Measurements from ENCODE around the gene KIF26B.

KIF26B gene

DNA sequence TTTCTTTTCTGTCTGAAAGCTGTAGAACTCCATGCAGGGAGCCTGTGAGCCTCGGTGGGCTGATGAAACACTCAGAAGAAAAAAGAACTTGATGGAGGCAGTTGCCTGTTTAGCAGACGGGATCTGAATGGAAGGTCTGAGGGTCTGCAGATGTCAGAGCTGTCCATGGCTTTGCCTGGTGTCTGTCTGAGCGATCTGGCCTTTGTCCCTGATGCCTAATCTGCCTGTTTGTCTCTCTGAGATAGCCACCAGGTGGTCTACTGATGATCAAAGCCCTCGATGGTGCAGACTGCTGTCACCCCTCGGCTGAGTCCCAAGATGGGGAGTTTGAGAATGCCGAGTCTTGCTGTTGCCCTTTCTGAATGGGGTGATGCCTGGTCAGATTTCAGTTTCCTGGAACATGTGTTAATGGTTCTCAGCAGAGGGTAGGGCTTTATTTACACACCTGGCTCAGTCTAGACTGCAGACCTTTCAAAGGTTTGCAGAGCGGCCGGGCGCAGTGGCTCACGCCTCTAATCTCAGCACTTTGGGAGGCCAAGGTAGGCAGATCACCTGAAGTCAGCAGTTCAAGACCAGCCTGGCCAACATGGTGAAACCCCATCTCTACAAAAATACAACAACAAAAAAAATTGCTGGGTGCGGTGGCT lies 90.4 kb downstream of the KIF26B start:
- Histone ChIP-seq H3K4me1 (ENCODE audit: control extremely low read depth in 1 of 4, control insufficient read depth in 4 of 4, insufficient read depth in 4 of 4, low read length in 3 of 4) (no peaks in the 10 kb centered on the region), H3K27ac (ENCODE audit: insufficient read depth in 1 of 2, low read depth in 1 of 2, low read length in 2 of 2, poor library complexity in 1 of 2, severe bottlenecking in 2 of 2) (no peak overlapping the region), H3K9me3 (ENCODE audit: control extremely low read depth in 1 of 5, control insufficient read depth in 4 of 5, insufficient read depth in 2 of 5, low read depth in 1 of 5, low read length in 4 of 5) (no peaks in the 10 kb centered on the region), H3K27me3 (replicated peaks in 2 of 5; ENCODE audit: control insufficient read depth in 4 of 5, insufficient read depth in 5 of 5, low read length in 4 of 5) (peaks cover 0 to 3% (median 0%) of the 10 kb centered on the region in 5 experiments), H3K4me3 (ENCODE audit: control insufficient read depth in 1 of 7, extremely low read depth in 1 of 7, insufficient read depth in 4 of 7, low read depth in 2 of 7, low read length in 6 of 7) (no peak overlapping the region), H3K36me3 (ENCODE audit: control insufficient read depth in 4 of 4, insufficient read depth in 4 of 4, low read length in 3 of 4) (no peaks in the 10 kb centered on the region)
- DNase-seq = no peak
- CTCF ChIA-PET = interaction anchor here (0.6 kb wide), 1 partner anchor 29 kb away, joined by 3 read pairs; no protein-coding TSS in a partner anchor
- POLR2A ChIA-PET = no interaction called here
- 88% methylated on average over 10 of the region's 11 CpGs for WGBS (ENCODE audit: insufficient coverage)

DNA sequence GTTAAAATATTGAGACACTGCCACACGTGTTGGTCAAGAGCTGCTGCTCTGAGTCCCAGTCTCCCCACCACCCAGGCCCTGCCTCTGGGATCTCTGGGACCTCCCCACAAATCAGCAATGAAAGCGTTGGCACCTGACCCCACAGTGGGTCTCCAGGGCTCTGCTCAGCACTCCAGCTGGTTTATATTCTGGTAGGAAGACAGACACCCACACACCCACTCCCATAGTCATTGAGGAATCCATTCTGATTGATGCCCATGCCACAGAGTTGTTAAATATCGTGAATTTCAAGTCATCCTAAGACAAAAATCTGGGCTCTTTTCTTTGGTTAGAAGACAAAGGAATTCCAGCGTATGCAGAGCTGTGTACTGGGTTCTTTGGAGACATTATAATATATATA lies 91.6 kb downstream of the KIF26B start:
- Histone ChIP-seq H3K36me3 (ENCODE audit: control insufficient read depth in 4 of 4, insufficient read depth in 4 of 4, low read length in 3 of 4) (no peaks in the 10 kb centered on the region), H3K27ac (ENCODE audit: insufficient read depth in 1 of 2, low read depth in 1 of 2, low read length in 2 of 2, poor library complexity in 1 of 2, severe bottlenecking in 2 of 2) (no peak overlapping the region), H3K4me1 (ENCODE audit: control extremely low read depth in 1 of 4, control insufficient read depth in 4 of 4, insufficient read depth in 4 of 4, low read length in 3 of 4) (no peaks in the 10 kb centered on the region), H3K9me3 (ENCODE audit: control extremely low read depth in 1 of 5, control insufficient read depth in 4 of 5, insufficient read depth in 2 of 5, low read depth in 1 of 5, low read length in 4 of 5) (peaks cover 0 to 5% (median 0%) of the 10 kb centered on the region in 5 experiments), H3K27me3 (replicated peaks in 2 of 5; ENCODE audit: control insufficient read depth in 4 of 5, insufficient read depth in 5 of 5, low read length in 4 of 5) (peaks cover 0 to 3% (median 0%) of the 10 kb centered on the region in 5 experiments), H3K4me3 (ENCODE audit: control insufficient read depth in 1 of 7, extremely low read depth in 1 of 7, insufficient read depth in 4 of 7, low read depth in 2 of 7, low read length in 6 of 7) (no peak overlapping the region)
- DNase-seq = no peak
- CTCF ChIA-PET = no interaction called here
- WGBS (ENCODE audit: insufficient coverage) = 100% methylated on average over 3 of the region's 4 CpGs
- POLR2A ChIA-PET = no interaction called here

- peaks cover 0 to 3% (median 0%) of the 10 kb centered on the region in 5 experiments for H3K27me3 ChIP-seq (replicated peaks in 2 of 5; ENCODE audit: control insufficient read depth in 4 of 5, insufficient read depth in 5 of 5, low read length in 4 of 5)
- H3K4me3 ChIP-seq (ENCODE audit: control insufficient read depth in 1 of 7, extremely low read depth in 1 of 7, insufficient read depth in 4 of 7, low read depth in 2 of 7, low read length in 6 of 7) = no peak overlapping the region
- peaks cover 0 to 10% (median 0%) of the 10 kb centered on the region in 5 experiments for H3K9me3 ChIP-seq (ENCODE audit: control extremely low read depth in 1 of 5, control insufficient read depth in 4 of 5, insufficient read depth in 2 of 5, low read depth in 1 of 5, low read length in 4 of 5)
- WGBS (ENCODE audit: insufficient coverage) = 92% methylated on average over 7 of the region's 12 CpGs
- no peaks in the 10 kb centered on the region for H3K4me1 ChIP-seq (ENCODE audit: control extremely low read depth in 1 of 4, control insufficient read depth in 4 of 4, insufficient read depth in 4 of 4, low read length in 3 of 4)
- POLR2A ChIA-PET = no interaction called here
- no peaks in the 10 kb centered on the region for H3K36me3 ChIP-seq (ENCODE audit: control insufficient read depth in 4 of 4, insufficient read depth in 4 of 4, low read length in 3 of 4)
- H3K27ac ChIP-seq (ENCODE audit: insufficient read depth in 1 of 2, low read depth in 1 of 2, low read length in 2 of 2, poor library complexity in 1 of 2, severe bottlenecking in 2 of 2) = no peak overlapping the region
- no peak for DNase-seq
- CTCF ChIA-PET = no interaction called here
Observed at GRCh38 chr1:245247356-245247755, 92.6 kb downstream of the KIF26B start.

- peaks cover 0 to 14% (median 0%) of the 10 kb centered on the region in 5 experiments for H3K9me3 ChIP-seq (ENCODE audit: control extremely low read depth in 1 of 5, control insufficient read depth in 4 of 5, insufficient read depth in 2 of 5, low read depth in 1 of 5, low read length in 4 of 5)
- no peak for DNase-seq
- no peak overlapping the region for H3K27ac ChIP-seq (ENCODE audit: insufficient read depth in 1 of 2, low read depth in 1 of 2, low read length in 2 of 2, poor library complexity in 1 of 2, severe bottlenecking in 2 of 2)
- 94% methylated on average over 2 of the region's 7 CpGs for whole genome bisulfite sequencing (ENCODE audit: insufficient coverage)
- H3K4me1 ChIP-seq (ENCODE audit: control extremely low read depth in 1 of 4, control insufficient read depth in 4 of 4, insufficient read depth in 4 of 4, low read length in 3 of 4) = no peaks in the 10 kb centered on the region
- H3K27me3 ChIP-seq (replicated peaks in 2 of 5; ENCODE audit: control insufficient read depth in 4 of 5, insufficient read depth in 5 of 5, low read length in 4 of 5) = peaks cover 0 to 3% (median 0%) of the 10 kb centered on the region in 5 experiments
- no peaks in the 10 kb centered on the region for H3K36me3 ChIP-seq (ENCODE audit: control insufficient read depth in 4 of 4, insufficient read depth in 4 of 4, low read length in 3 of 4)
- ChIA-PET POLR2A (no interaction called here), CTCF (no interaction called here)
- no peak overlapping the region for H3K4me3 ChIP-seq (ENCODE audit: control insufficient read depth in 1 of 7, extremely low read depth in 1 of 7, insufficient read depth in 4 of 7, low read depth in 2 of 7, low read length in 6 of 7)
Observed at GRCh38 chr1:245247801-245248200, 93.0 kb downstream of the KIF26B start.

DNA sequence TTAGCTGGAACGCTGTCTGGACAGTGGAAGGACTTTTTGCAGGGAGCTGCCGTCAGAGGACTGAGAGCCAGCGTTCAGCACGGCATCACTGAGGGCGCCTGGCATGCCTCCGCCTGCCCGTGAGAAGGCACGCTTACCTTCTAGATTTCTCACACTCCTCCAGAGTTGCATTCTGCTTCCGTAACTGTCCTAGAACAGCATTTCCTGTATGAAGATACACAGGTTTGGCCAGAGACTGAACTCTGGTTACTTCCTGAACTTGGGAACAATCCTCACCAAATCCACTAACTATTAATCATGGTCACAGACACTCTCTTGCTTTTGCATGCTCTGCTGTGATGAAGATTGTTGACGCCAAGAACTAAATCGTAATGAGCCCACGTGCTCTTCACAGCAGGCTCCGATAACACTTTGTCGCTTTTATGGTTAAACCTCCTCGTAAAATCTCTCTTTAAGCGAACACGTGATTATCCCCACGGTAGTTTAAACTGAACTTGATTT lies 93.5 kb downstream of the KIF26B start:
- H3K9me3 ChIP-seq (ENCODE audit: control extremely low read depth in 1 of 5, control insufficient read depth in 4 of 5, insufficient read depth in 2 of 5, low read depth in 1 of 5, low read length in 4 of 5) = peaks cover 0 to 14% (median 0%) of the 10 kb centered on the region in 5 experiments
- peaks cover 0 to 3% (median 0%) of the 10 kb centered on the region in 5 experiments for H3K27me3 ChIP-seq (replicated peaks in 2 of 5; ENCODE audit: control insufficient read depth in 4 of 5, insufficient read depth in 5 of 5, low read length in 4 of 5)
- ChIA-PET CTCF (no interaction called here), POLR2A (no interaction called here)
- no peak overlapping the region for H3K4me3 ChIP-seq (ENCODE audit: control insufficient read depth in 1 of 7, extremely low read depth in 1 of 7, insufficient read depth in 4 of 7, low read depth in 2 of 7, low read length in 6 of 7)
- WGBS (ENCODE audit: insufficient coverage) = 93% methylated on average over 15 of the region's 18 CpGs
- no peak overlapping the region for H3K27ac ChIP-seq (ENCODE audit: insufficient read depth in 1 of 2, low read depth in 1 of 2, low read length in 2 of 2, poor library complexity in 1 of 2, severe bottlenecking in 2 of 2)
- no peak for DNase-seq
- no peaks in the 10 kb centered on the region for H3K4me1 ChIP-seq (ENCODE audit: control extremely low read depth in 1 of 4, control insufficient read depth in 4 of 4, insufficient read depth in 4 of 4, low read length in 3 of 4)
- no peaks in the 10 kb centered on the region for H3K36me3 ChIP-seq (ENCODE audit: control insufficient read depth in 4 of 4, insufficient read depth in 4 of 4, low read length in 3 of 4)

GRCh38 chr1:245255783-245256182 lies 101.0 kb downstream of the KIF26B start:
- peaks cover 4 to 29% (median 22%) of the 10 kb centered on the region in 4 experiments for H3K4me1 ChIP-seq (ENCODE audit: control extremely low read depth in 1 of 4, control insufficient read depth in 4 of 4, insufficient read depth in 4 of 4, low read length in 3 of 4)
- peak in 2 of 3 donors; percentile 34 to 62 for DNase-seq
- POLR2A ChIA-PET = no interaction called here
- no peak overlapping the region for H3K27ac ChIP-seq (ENCODE audit: insufficient read depth in 1 of 2, low read depth in 1 of 2, low read length in 2 of 2, poor library complexity in 1 of 2, severe bottlenecking in 2 of 2)
- H3K36me3 ChIP-seq (ENCODE audit: control insufficient read depth in 4 of 4, insufficient read depth in 4 of 4, low read length in 3 of 4) = no peaks in the 10 kb centered on the region
- CTCF ChIA-PET = no interaction called here
- peaks cover 0 to 6% (median 0%) of the 10 kb centered on the region in 5 experiments for H3K27me3 ChIP-seq (replicated peaks in 2 of 5; ENCODE audit: control insufficient read depth in 4 of 5, insufficient read depth in 5 of 5, low read length in 4 of 5)
- 67% methylated on average over 3 of the region's 3 CpGs for WGBS (ENCODE audit: insufficient coverage)
- H3K9me3 ChIP-seq (ENCODE audit: control extremely low read depth in 1 of 5, control insufficient read depth in 4 of 5, insufficient read depth in 2 of 5, low read depth in 1 of 5, low read length in 4 of 5) = peaks cover 0 to 12% (median 0%) of the 10 kb centered on the region in 5 experiments
- H3K4me3 ChIP-seq (ENCODE audit: control insufficient read depth in 1 of 7, extremely low read depth in 1 of 7, insufficient read depth in 4 of 7, low read depth in 2 of 7, low read length in 6 of 7) = no peak overlapping the region

DNA sequence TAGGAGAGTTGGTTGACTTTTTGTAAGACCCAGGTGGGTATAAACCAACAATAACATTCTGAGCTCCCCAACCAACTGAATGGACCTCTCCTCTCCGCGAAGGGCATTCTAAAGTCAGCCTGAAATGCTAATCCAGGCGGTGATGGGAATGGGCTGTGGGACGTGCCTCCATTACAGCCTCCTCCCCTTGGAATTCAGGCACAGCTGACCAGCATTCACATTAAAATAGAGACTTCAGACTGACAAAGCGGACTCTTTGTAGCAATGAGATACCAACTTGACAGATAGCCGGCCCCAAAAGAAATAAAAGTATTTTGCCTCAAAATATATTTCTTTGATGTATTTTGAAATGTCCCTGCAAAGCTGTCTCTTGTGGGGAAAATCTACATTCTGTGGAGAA lies 101.7 kb downstream of the KIF26B start:
- Histone ChIP-seq H3K4me1 (ENCODE audit: control extremely low read depth in 1 of 4, control insufficient read depth in 4 of 4, insufficient read depth in 4 of 4, low read length in 3 of 4) (peaks cover 6 to 35% (median 25%) of the 10 kb centered on the region in 4 experiments), H3K4me3 (ENCODE audit: control insufficient read depth in 1 of 7, extremely low read depth in 1 of 7, insufficient read depth in 4 of 7, low read depth in 2 of 7, low read length in 6 of 7) (no peak overlapping the region), H3K27me3 (replicated peaks in 2 of 5; ENCODE audit: control insufficient read depth in 4 of 5, insufficient read depth in 5 of 5, low read length in 4 of 5) (peaks cover 0 to 6% (median 0%) of the 10 kb centered on the region in 5 experiments), H3K36me3 (ENCODE audit: control insufficient read depth in 4 of 4, insufficient read depth in 4 of 4, low read length in 3 of 4) (no peaks in the 10 kb centered on the region), H3K9me3 (ENCODE audit: control extremely low read depth in 1 of 5, control insufficient read depth in 4 of 5, insufficient read depth in 2 of 5, low read depth in 1 of 5, low read length in 4 of 5) (peaks cover 0 to 9% (median 0%) of the 10 kb centered on the region in 5 experiments), H3K27ac (ENCODE audit: insufficient read depth in 1 of 2, low read depth in 1 of 2, low read length in 2 of 2, poor library complexity in 1 of 2, severe bottlenecking in 2 of 2) (no peak overlapping the region)
- POLR2A ChIA-PET = no interaction called here
- DNase-seq = no peak
- CTCF ChIA-PET = no interaction called here
- WGBS (ENCODE audit: insufficient coverage) = 86% methylated on average over 4 of the region's 6 CpGs

Measured in common myeloid progenitor, CD34-positive (primary cell).